Glomerular visceral epithelial cell (primary cell): ENCODE results near the gene KCNJ16.

Source experiments
- DNase-seq: peaks from one replicate; pipeline ENCODE4 v3.0.0-alpha.2; 2016; ENCODE audit errors: extremely low spot score

The KCNJ16 gene

DNA sequence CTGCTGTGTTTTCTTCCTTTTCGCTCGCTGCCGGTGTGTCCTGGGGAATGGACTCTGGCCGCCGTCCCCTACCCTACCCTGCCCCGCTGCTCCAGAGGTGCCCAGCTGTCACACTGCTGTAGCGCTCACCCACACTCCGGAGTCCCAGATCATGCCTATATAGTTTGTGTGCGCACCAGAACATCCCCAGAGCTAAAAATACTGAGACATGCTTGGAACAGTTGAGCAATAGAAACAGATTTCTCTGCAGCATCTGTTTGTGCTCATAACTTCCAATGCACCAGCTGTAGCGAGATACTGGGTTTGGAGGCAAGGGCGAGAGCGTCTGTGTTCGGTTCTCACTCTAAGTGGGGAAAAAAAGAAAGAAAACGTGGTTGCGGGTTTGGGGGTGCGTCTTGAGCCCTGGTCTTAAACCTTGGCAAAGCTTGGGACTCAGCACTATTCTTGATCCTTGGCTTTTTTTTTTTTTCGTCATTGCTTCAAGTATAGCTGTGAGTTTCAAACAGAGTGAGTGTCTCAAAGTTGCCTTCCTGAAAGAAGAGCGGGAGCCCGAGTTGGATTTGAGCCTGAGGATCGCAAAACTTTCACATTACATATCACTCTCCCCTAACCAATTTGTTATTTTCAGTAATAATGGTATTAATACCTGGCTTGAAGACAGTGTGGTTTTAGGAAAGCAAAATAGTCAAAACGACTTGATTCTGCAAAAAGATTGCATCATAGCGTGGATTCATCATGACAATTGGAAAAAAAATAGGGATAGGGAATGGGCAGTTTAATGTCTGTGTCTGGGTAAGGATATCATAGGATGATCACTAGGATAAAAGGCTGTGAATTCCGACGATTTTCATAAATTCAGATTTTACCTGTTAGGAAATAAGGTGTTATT, 94.9 kb downstream of the KCNJ16 start:
- DNase-seq = peak; percentile 16

DNA sequence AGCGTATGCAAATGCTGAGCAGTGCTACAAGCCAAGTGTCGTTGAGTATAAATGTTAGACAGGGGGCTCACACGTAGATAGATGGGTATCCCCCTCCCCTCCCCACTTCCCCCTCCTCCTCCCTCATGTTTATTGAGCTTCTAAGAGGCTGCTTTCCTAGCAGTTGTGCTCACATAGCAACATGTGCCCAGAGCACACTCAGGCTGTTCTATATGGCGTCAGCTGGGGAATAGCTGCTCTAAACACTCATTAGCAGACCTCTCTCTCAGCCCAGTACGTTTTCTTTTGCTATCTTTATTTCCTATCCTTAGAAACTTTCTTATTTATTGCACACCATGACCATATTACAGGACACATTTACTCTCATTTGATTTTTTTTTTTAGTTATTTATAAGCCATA, 96.1 kb downstream of the KCNJ16 start:
- no peak for DNase-seq

DNA sequence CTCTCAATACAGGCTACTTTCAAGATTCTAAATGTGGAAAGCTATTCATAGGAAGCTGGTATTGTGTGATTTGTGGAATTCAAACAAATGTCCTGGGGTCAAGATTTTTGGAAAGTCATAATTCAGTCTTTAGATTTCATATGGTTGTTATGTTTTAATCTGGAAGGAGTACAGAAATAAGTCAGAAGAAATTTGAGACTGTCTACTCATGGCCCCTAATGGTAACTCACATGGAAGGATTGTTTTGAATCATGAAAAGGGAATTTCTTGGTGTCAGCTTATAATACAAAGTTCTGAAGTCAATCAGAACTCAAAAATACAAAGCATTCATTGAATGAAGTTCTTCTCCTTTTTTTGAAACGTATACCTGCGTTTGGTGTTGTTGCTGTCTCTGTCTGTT, 97.4 kb downstream of the KCNJ16 start:
- DNase-seq = no peak

DNA sequence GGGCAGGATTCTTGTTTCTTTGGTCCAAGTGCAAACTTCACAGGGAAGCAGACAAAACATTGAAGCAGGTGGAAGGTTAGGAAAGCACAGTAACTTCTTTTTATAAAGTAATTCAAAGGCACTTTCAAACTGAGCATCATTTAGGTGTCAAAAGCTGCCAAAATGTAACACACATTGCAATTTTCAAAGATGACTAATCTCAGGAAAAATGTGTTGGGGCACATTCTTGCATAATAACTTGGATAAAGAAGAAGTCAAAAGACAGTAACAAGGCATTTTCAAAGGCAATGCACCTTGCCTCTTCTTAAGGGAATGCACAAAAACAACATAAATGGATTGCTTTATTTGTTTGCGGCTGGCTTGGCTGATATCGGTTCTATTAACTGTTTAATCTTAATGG, 97.9 kb downstream of the KCNJ16 start:
- peak; percentile 11 for DNase-seq

GRCh38 chr17:70173681-70174080, 98.7 kb downstream of the KCNJ16 start:
- no peak for DNase-seq

GRCh38 chr17:70181376-70181775, 106.4 kb downstream of the KCNJ16 start:
- no peak for DNase-seq

GRCh38 chr17:70181866-70182265, 106.8 kb downstream of the KCNJ16 start:
- no peak for DNase-seq

DNA sequence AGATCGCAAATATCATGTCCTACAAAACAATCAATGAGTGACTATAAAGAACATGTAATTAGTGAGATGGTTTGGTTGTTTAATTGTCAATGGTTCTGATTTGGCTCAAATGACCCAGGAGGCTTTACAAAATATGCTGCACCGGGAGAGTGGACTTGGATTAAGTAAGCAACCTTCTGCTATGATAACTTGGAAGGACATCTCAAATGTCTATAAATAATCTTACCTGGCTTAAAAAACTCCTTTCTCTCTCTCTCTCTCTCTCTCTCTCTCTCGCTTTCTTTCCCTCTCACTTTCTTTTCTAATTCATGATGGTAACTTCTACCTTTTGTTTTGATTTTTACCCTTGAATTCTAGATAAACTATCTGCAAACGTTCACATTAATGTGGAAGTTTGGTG, 108.5 kb downstream of the KCNJ16 start:
- no peak for DNase-seq

GRCh38 chr17:70184207-70184606, 109.2 kb downstream of the KCNJ16 start:
- DNase-seq = no peak

- DNase-seq = peak; percentile 26
Measured at GRCh38 chr17:70184770-70185169, 109.7 kb downstream of the KCNJ16 start.
